HG03469 (cell line): ENCODE results near the gene MLIP.
"Not testable (repeated sequence)": the region's sequence is repeated elsewhere in the genome, so short reads cannot be mapped to it uniquely, and the experiment has no call there.

Experiments used
- ATAC-seq: cut with Tn5 transposase; IDR thresholded peaks from one replicate; pipeline ENCODE4 v1.9.1; 2021; ENCODE audit warnings: mild to moderate bottlenecking, moderate library complexity, moderate number of reproducible peaks; ENCODE audit not compliant: unreplicated experiment

Gene MLIP

GRCh38 chr6:54209983-54210382 lies 98.7 kb downstream of the MLIP start:
- not testable (repeated sequence) for ATAC-seq

DNA sequence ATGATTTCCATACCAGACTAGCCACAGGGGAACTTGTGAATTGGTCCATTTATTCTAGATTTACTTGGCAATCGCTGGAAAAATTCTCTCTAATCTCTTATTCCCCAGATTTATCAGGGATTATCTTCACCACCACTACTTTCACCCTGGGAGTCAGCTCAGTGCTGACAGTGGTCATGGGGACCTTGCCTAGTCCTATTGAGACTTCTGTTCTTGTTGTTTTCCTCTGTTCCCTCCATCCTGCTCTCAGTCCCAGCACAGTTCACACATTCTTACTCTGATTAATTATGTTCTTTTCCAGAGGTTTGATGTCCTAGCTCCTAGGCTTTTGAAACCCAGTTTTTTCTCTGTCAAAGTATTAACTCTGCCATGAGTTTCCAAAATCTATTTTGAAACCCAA lies 103.0 kb downstream of the MLIP start:
- no peak for ATAC-seq

DNA sequence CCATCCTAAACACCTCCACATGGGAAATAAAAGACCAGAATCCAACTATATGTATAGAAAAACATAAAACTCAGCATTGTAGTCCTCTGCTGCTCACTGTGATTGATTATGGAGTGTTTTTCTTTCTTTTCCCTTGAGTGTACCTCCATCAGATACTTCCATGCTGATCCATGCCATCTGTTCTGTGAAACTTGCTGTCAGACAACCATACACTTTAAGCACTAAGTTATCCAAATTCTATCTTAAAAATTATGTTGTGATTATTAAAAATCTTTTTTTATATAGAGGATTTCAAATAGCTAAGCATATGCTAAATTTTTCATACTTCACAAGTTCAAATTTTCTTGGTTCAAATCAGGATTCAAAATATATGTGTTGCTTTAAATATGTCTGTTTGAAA lies 105.1 kb downstream of the MLIP start:
- ATAC-seq: no peak

- no peak for ATAC-seq
These were observed 105.8 kb downstream of the MLIP start for GRCh38 chr6:54217018-54217417.

GRCh38 chr6:54222217-54222616 lies 111.0 kb downstream of the MLIP start:
- ATAC-seq: no peak

DNA sequence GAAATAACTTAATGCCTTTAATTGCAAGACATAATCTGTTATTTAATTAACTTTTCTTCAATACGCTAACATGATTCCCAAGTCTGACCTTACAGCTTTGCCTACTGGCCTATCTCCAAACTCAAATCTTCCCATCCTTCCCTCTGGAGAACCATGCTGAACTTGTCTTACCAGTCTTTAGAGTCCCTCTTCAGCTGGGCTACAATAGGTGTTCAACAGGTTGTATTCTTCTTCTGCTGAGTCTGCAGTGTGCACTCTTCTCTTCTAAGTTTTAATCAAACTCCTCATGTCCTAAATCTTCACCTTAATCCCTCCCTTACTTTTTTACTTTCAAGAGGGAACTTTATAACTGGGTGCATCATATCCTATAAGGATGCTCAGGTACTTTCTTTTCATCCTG lies 121.5 kb downstream of the MLIP start:
- ATAC-seq: no peak

DNA sequence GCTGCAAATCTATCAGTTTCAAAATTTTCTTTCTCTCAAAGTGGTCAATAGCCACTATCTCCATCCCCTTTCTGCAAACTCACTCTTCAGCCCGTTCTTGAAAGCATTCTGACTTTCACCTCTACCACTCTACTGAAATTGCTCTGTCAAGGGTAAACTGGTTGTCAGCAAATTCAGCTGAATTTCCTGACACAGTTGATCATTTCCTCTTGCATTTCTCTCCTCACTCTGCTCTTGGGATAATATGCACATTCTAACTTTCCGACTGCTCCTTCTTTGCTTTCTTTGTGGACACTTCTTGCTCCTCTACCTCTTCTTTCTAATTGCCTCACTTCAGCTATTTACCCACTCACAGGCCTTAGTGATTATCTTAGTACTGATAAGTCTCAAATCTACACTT lies 123.3 kb downstream of the MLIP start:
- no peak for ATAC-seq

- ATAC-seq: no peak
These were observed 125.7 kb downstream of the MLIP start for GRCh38 chr6:54236984-54237383.

DNA sequence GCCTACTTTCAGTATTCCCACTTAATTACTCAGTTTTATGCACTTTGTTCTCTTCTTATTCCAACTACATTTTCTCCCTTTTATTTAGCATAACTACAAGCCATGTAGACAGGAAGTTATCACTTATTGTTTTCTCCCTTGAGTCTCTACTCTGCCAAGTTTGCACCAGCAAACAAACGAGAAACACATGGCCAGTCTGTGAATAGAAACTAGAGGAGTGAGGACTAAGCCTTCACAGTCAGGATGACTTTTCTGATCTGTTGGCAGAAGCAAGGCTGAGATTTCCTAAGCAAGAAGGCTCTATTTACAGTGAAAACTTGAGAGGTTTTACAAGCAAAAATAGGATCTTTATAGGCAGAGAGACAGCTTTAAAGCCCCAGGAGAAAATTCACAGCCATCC lies 127.2 kb downstream of the MLIP start:
- ATAC-seq: no peak

DNA sequence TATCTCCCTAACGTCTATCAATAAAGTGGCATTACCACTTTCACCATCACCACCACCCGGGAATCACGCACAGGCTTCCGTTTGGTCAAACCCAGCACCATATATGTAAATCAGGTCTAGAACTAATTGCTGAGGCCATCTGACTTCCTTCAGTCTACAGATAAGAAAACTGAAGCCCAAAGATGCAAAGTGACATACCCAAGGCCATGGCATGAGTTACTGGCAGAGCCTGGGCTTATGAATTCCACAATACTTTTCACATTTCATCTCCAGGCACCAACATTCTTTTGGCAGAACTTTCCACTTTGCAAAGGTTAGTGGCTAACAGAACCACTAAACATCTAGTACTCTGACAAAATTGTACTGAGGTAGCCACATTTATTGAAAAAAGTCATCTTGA lies 132.5 kb downstream of the MLIP start:
- no peak for ATAC-seq

GRCh38 chr6:54244430-54244829 lies 133.2 kb downstream of the MLIP start:
- no peak for ATAC-seq

DNA sequence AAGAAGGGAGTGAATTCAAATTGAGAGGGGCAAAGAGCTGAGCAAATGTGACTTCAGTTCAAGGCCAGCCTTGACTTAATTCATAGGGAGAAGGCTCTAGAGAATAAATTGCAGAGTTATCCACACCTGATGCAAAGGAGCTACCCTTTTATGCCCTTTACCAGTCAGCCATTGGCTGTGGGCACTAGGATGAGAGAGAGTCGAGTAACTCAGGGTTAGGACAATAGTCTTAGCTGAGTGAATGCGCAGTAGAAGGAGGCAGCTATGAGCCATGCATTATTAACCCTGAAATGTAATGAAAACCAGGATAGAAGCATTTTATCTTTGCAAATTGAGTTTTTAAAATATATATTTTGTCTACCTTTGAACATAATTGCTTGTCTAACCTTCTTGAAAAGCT lies 134.0 kb downstream of the MLIP start:
- ATAC-seq: no peak

GRCh38 chr6:54248319-54248718 lies 137.1 kb downstream of the MLIP start:
- ATAC-seq: no peak

DNA sequence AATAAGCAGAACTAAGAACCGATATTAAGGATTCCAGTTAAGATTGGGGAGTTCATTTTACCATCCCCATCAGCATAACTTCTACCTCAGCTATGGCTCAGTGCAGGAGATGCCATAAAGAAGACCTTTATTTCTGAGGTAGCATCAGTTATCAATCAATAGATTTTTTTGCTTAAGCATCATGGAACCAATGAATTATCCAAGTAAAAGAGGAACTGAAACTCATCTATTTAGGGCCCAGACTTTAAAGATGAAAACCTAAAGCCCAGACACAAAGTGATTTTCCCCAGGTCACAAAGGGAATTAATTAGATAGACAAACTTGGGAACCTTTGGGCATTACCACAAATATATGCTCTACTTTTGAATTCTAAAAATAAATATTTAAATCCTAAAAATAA lies 137.8 kb downstream of the MLIP start:
- ATAC-seq: no peak

GRCh38 chr6:54249812-54250211 lies 138.6 kb downstream of the MLIP start:
- not testable (repeated sequence) for ATAC-seq

DNA sequence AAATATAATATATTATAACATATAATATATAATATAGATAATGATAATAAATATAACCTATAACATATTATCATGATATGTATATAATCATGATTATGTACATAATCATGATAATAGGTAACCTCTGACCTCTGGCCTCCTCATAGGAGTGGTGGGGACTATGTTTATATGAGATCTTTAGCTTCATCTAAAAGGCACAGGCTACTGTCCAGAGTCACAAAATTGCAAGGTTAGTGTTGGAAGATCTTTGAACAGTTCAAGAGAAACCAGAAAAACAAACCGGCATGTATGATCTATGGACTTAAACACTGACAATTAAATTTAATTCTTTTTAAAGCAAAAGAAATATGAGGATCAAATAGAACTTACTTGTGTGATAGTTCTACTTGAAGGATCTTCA lies 141.3 kb downstream of the MLIP start:
- no peak for ATAC-seq

DNA sequence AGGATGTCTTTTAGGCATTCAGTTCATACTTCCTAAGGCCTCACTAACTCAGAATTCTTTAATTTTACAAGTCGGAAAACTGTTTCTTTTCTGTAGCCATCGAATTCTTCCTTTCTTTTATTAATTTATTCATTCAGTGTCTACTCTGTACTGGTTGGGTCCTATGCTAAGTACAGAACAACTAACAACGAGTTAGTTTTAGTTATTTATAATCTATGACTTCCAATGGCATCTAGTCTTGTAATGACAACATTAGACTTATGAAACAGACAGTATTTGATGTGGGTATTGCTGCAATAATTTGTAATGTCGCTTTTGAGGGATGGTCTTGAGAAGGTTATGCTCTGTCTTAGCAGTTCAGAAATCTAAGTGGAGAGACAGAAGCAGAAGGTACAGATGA lies 141.7 kb downstream of the MLIP start:
- ATAC-seq: no peak

GRCh38 chr6:54254886-54255285 lies 143.6 kb downstream of the MLIP start:
- ATAC-seq: no peak

DNA sequence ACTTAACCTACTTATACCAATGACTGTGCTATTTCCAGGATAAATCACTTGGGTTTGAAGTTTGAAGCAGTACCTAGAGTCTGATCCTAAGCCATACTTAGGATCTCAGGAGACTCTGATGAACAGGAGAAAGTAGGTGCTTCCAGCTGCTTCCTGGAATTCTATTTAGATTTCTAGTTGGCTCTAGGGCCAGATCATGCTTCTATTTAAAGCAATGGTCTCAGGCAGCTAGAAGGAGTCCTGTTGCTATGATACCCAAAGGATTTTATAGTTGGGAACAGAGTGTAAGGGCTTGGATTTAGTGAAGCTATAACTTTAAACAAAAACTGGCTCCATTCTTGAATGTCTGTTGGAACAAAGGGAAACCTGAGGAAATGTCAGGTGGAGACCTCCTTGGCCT lies 144.6 kb downstream of the MLIP start:
- ATAC-seq: no peak

GRCh38 chr6:54260025-54260424 lies 148.8 kb downstream of the MLIP start:
- ATAC-seq: no peak

DNA sequence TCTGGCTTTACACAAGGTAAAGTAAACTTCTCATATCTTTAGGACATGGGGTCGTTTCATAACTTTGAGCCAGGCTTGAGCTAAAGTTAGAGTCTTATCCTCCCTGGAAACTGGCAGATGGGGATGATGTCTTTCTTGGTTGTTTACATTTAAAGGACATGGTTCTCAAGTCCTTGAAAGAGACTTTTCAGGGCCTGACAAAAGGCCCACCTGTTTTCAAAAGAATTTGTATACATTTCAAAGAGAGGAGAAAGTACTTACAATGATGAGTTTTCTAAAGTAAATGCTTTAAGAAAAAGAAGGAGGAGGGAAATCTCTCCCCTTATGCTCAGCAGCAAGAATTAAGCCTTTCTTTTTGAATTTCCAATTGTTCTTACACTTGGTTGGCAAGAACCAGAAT lies 151.3 kb downstream of the MLIP start:
- no peak for ATAC-seq

- no peak for ATAC-seq
These were observed 151.7 kb downstream of the MLIP start for GRCh38 chr6:54262971-54263370.

GRCh38 chr6:54264581-54265272 lies 153.5 kb downstream of the MLIP start:
- ATAC-seq: no peak
